ENCODE measurements around the gene CFAP298. TPM values are rescaled to one million over a fixed set of nuclear protein-coding genes. Genes with fewer than 3 reads are reported as not detected.

CFAP298 gene
- total and polyA plus RNA-seq, 7 experiments from 2014 or later, result 16.8 to 64.3 (median 31.4) TPM

DNA sequence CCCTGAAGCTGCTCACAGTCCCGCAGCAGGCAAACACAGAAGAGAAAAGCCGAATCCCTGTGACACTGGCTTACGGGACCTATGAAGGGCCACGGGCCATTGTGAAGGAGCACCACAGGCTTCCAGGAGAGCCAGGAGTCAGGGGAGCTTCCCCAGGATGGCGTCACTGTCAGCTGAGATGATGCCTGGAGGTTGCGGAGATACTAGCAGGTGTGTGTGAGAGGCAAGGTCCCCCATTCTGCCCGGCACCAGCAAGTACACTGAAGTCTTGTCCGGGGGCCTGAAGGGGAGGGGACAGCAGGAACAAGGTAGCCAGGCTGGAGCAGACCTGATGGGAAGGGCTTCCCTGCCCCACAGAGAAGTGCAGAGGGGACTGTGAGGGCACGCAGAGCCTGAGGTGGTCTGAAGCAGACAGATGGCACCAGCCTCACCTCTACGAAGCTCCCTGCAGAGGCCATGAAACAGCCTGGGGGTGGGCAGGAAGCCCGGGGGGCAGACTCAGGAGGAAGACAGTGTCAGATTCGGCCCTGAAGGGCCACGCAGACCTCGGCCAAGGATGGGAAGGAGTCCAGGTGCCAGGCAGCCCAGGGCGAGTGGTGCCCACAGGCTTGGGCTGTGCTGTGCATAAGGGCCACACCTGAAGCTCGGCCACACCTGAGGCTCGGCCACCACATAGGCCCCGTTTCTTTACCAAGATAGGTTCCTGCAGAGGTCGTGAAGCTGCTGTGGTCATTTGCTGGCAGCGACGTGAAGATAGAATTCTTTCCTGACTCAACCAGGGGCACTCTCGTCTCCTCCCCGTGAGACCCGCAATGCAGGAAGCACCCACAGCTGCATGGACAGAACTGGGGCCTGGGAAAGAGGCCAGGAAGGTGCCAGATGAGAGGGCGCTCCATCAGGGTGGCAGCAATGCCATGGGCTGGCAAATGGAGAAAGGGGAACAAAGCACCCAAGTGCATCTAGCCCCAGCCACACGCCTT, 36.9 kb downstream of the CFAP298 start:
- no peak overlapping the region for H3K4me3 Mint-ChIP-seq
- H3K36me3 Mint-ChIP-seq, result no peaks in the 10 kb centered on the region
- POLR2A ChIA-PET, result no interaction called here
- DNase-seq (no peak), ATAC-seq (no peak)
- H3K4me1 Mint-ChIP-seq, result peaks cover 0 to 4% (median 2%) of the 10 kb centered on the region in 7 donors
- H3K4me1 ChIP-seq (ENCODE audit: control insufficient read depth in 2 of 2, insufficient read depth in 2 of 2, low read length in 2 of 2), result peaks cover 0 to 2% of the 10 kb centered on the region in 2 donors
- H3K9me3 ChIP-seq (ENCODE audit: control insufficient read depth in 2 of 3, low read length in 3 of 3), result no peaks in the 10 kb centered on the region
- H3K27ac ChIP-seq (ENCODE audit: low read depth, low read length), result no peak overlapping the region
- H3K9me3 Mint-ChIP-seq, result no peaks in the 10 kb centered on the region
- H3K27me3 Mint-ChIP-seq, result no peaks in the 10 kb centered on the region
- no peaks in the 10 kb centered on the region for H3K27me3 ChIP-seq (ENCODE audit: control insufficient read depth in 2 of 2, insufficient read depth in 2 of 2, low read length in 2 of 2)
- intact Hi-C loops (cut with micrococcal nuclease), result loop anchor here in 1 of 2 donors (10.0 kb wide), 1 partner anchor 790 kb away; no protein-coding TSS in a partner anchor
- H3K4me3 ChIP-seq (ENCODE audit: low read length), result no peak overlapping the region
- H3K36me3 ChIP-seq (ENCODE audit: control insufficient read depth in 2 of 3, insufficient read depth in 3 of 3, low read length in 3 of 3), result no peaks in the 10 kb centered on the region
- CTCF ChIA-PET, result interaction anchor here (0.6 to 1.3 kb wide), 2 partner anchors 26 to 140 kb away, joined by 5 to 9 read pairs; no protein-coding TSS in a partner anchor
- no peak overlapping the region for H3K27ac Mint-ChIP-seq

GRCh38 chr21:32572574-32573420, 39.4 kb downstream of the CFAP298 start:
- Histone ChIP-seq H3K27ac (ENCODE audit: low read depth, low read length) (no peak overlapping the region), H3K9me3 (ENCODE audit: control insufficient read depth in 2 of 3, low read length in 3 of 3) (no peaks in the 10 kb centered on the region), H3K27me3 (ENCODE audit: control insufficient read depth in 2 of 2, insufficient read depth in 2 of 2, low read length in 2 of 2) (no peaks in the 10 kb centered on the region), H3K4me3 (ENCODE audit: low read length) (no peak overlapping the region), H3K4me1 (ENCODE audit: control insufficient read depth in 2 of 2, insufficient read depth in 2 of 2, low read length in 2 of 2) (peaks cover 5 to 7% of the 10 kb centered on the region in 2 donors), H3K36me3 (ENCODE audit: control insufficient read depth in 2 of 3, insufficient read depth in 3 of 3, low read length in 3 of 3) (no peaks in the 10 kb centered on the region)
- Mint-ChIP-seq H3K36me3 (no peaks in the 10 kb centered on the region), H3K27me3 (no peaks in the 10 kb centered on the region), H3K4me3 (no peak overlapping the region), H3K27ac (no peak overlapping the region), H3K4me1 (peaks cover 6 to 20% (median 17%) of the 10 kb centered on the region in 7 donors), H3K9me3 (no peaks in the 10 kb centered on the region)
- ATAC-seq, result no peak
- no peak for DNase-seq
- CTCF ChIA-PET, result no interaction called here
- intact Hi-C loops (cut with micrococcal nuclease), result loop anchor here in 1 of 2 donors (10.0 kb wide), 1 partner anchor 788 kb away; no protein-coding TSS in a partner anchor
- POLR2A ChIA-PET, result no interaction called here

- peaks cover 0 to 6% (median 2%) of the 10 kb centered on the region in 5 donors for H3K36me3 Mint-ChIP-seq
- peaks cover 6 to 20% (median 17%) of the 10 kb centered on the region in 7 donors for H3K4me1 Mint-ChIP-seq
- H3K27me3 ChIP-seq (ENCODE audit: control insufficient read depth in 2 of 2, insufficient read depth in 2 of 2, low read length in 2 of 2), result no peaks in the 10 kb centered on the region
- ATAC-seq, result no peak
- H3K27ac Mint-ChIP-seq, result peak overlapping the region; percentile 38 to 90 (median 75)
- H3K4me3 ChIP-seq (ENCODE audit: low read length), result no peak overlapping the region
- H3K27me3 Mint-ChIP-seq, result peaks cover 0 to 2% (median 0%) of the 10 kb centered on the region in 5 donors
- peak overlapping the region; percentile 31 to 95 (median 90) for H3K4me3 Mint-ChIP-seq
- DNase-seq, result no peak
- H3K27ac ChIP-seq (ENCODE audit: low read depth, low read length), result peak overlapping the region; percentile 65
- intact Hi-C loops (cut with micrococcal nuclease), result loop anchor here in 1 of 2 donors (10.0 kb wide), 1 partner anchor 786 kb away; no protein-coding TSS in a partner anchor
- peaks cover 5 to 7% of the 10 kb centered on the region in 2 donors for H3K4me1 ChIP-seq (ENCODE audit: control insufficient read depth in 2 of 2, insufficient read depth in 2 of 2, low read length in 2 of 2)
- H3K9me3 ChIP-seq (ENCODE audit: control insufficient read depth in 2 of 3, low read length in 3 of 3), result no peaks in the 10 kb centered on the region
- ChIA-PET POLR2A (interaction anchor here (0.6 to 1.9 kb wide), 4 partner anchors 42 to 363 kb away, joined by 3 to 5 read pairs (median 4); partner anchors contain the start of gene CFAP298), CTCF (interaction anchor here (0.6 to 4.4 kb wide), 4 partner anchors 21 to 793 kb away, joined by 3 to 17 read pairs (median 4); no protein-coding TSS in a partner anchor)
- H3K9me3 Mint-ChIP-seq, result peaks cover 0 to 2% (median 0%) of the 10 kb centered on the region in 11 donors
- H3K36me3 ChIP-seq (ENCODE audit: control insufficient read depth in 2 of 3, insufficient read depth in 3 of 3, low read length in 3 of 3), result no peaks in the 10 kb centered on the region
Observed at GRCh38 chr21:32570456-32570855, 41.7 kb downstream of the CFAP298 start.

DNA sequence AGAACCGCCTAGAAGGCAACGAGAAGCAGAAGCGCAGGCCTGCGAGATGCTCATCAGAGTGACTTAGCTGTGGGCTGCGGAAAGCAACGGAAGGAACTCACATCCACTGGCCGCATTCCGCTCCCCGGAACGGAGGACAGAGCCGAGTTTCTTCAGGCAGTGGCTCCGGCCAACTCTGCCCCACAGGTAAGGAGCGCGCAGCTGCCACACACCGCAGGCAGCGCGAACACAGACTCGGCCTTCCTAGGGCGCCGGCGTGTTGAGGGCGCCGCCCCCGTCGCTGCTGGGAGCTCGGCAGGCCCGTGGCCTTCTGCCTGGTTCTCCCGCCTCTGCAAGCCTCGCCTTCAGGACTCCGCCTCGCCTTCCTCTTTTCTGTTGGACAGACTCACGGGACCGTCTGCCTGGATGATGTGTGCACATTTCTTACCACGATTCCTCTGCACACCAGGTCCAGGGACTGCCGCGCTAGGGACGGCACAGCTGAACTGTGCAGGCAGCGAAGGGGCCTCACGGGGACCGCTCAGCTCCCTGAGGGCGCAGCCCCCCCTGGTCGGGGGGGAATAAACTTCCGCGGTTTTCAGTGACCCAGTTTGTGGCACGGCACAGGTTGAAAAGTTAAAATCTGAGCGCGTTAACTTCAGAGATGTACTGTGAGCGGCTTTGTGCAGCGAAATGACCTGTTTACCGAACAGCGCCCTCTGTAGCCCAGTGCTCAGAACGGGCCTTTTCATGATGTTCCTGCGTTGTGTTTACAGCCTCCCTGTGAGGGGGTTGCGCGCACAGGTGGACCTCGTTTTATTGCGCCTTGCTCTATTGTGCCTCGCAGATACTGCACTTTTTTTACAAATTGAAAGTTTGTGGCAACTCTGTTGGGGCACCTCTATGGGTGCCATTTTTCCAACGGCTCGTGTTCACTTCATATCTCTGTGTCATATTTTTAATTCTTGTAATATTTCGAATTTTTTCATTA, 42.6 kb downstream of the CFAP298 start:
- Mint-ChIP-seq H3K4me1 (peaks cover 6 to 20% (median 17%) of the 10 kb centered on the region in 7 donors), H3K9me3 (peaks cover 0 to 10% (median 7%) of the 10 kb centered on the region in 11 donors), H3K27me3 (peaks cover 0 to 8% (median 0%) of the 10 kb centered on the region in 5 donors), H3K27ac (peak overlapping the region; percentile 46 to 90 (median 75)), H3K4me3 (peak overlapping the region; percentile 82 to 95 (median 90)), H3K36me3 (peaks cover 0 to 15% (median 11%) of the 10 kb centered on the region in 5 donors)
- Histone ChIP-seq H3K36me3 (ENCODE audit: control insufficient read depth in 2 of 3, insufficient read depth in 3 of 3, low read length in 3 of 3) (no peaks in the 10 kb centered on the region), H3K4me3 (ENCODE audit: low read length) (peak overlapping the region; percentile 85), H3K27ac (ENCODE audit: low read depth, low read length) (peak overlapping the region; percentile 65), H3K9me3 (ENCODE audit: control insufficient read depth in 2 of 3, low read length in 3 of 3) (no peaks in the 10 kb centered on the region), H3K4me1 (ENCODE audit: control insufficient read depth in 2 of 2, insufficient read depth in 2 of 2, low read length in 2 of 2) (peaks cover 5 to 7% of the 10 kb centered on the region in 2 donors), H3K27me3 (ENCODE audit: control insufficient read depth in 2 of 2, insufficient read depth in 2 of 2, low read length in 2 of 2) (no peaks in the 10 kb centered on the region)
- CTCF ChIA-PET, result interaction anchor here (0.5 to 4.4 kb wide), 8 partner anchors 8 to 794 kb away, joined by 3 to 17 read pairs (median 4); no protein-coding TSS in a partner anchor
- DNase-seq, result peak; percentile 56 to 80 (median 75)
- intact Hi-C loops (cut with micrococcal nuclease), result loop anchor here (1.0 to 10.0 kb wide), 9 partner anchors 32 to 785 kb away; partner anchors contain the start of genes CFAP298 (in 1 of the 2), EVA1C (in 1 of the 2), MIS18A (in 1 of the 2) and URB1 (in 1 of the 2)
- POLR2A ChIA-PET, result interaction anchor here (1.0 to 1.9 kb wide), 4 partner anchors 43 to 174 kb away, joined by 3 to 5 read pairs (median 4); partner anchors contain the start of genes CFAP298 and EVA1C
- ATAC-seq, result peak; percentile 96

DNA sequence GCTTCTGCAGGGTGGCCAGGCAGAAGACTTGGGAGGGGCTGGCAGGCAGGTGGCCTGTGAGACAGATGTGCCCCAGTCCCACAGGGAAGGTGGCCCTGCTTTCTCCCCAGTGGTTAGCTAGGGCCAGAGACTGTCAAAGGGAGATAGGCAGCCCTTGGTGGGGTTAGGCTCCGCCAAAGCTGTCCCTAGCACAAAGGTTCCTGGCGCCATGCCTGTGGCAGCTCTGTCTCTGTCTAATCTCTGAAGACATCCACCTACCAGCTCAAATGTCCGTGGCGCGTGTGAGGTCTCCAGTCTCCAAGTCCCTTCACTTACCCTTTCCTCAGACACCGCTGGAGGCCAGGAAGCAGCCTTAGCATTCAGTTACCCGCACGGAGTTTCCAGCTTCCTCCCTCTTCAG, 44.6 kb downstream of the CFAP298 start:
- peaks cover 6 to 20% (median 17%) of the 10 kb centered on the region in 7 donors for H3K4me1 Mint-ChIP-seq
- H3K36me3 Mint-ChIP-seq, result peaks cover 0 to 15% (median 12%) of the 10 kb centered on the region in 5 donors
- Histone ChIP-seq H3K9me3 (ENCODE audit: control insufficient read depth in 2 of 3, low read length in 3 of 3) (no peaks in the 10 kb centered on the region), H3K36me3 (ENCODE audit: control insufficient read depth in 2 of 3, insufficient read depth in 3 of 3, low read length in 3 of 3) (no peaks in the 10 kb centered on the region), H3K27me3 (ENCODE audit: control insufficient read depth in 2 of 2, insufficient read depth in 2 of 2, low read length in 2 of 2) (no peaks in the 10 kb centered on the region), H3K4me3 (ENCODE audit: low read length) (no peak overlapping the region), H3K4me1 (ENCODE audit: control insufficient read depth in 2 of 2, insufficient read depth in 2 of 2, low read length in 2 of 2) (peaks cover 5 to 7% of the 10 kb centered on the region in 2 donors), H3K27ac (ENCODE audit: low read depth, low read length) (no peak overlapping the region)
- H3K27me3 Mint-ChIP-seq, result peaks cover 0 to 9% (median 0%) of the 10 kb centered on the region in 5 donors
- ChIA-PET POLR2A (interaction anchor here (1.0 kb wide), 1 partner anchor 33 kb away, joined by 3 read pairs; no protein-coding TSS in a partner anchor), CTCF (interaction anchor here (0.5 to 4.4 kb wide), 3 partner anchors 31 to 220 kb away, joined by 3 to 17 read pairs (median 4); no protein-coding TSS in a partner anchor)
- no peak overlapping the region for H3K27ac Mint-ChIP-seq
- intact Hi-C loops (cut with micrococcal nuclease), result loop anchor here in 1 of 2 donors (2.0 kb wide), 4 partner anchors 45 to 289 kb away; partner anchors contain the start of genes CFAP298, MIS18A and URB1
- H3K9me3 Mint-ChIP-seq, result peaks cover 0 to 12% (median 7%) of the 10 kb centered on the region in 11 donors
- DNase-seq (no peak), ATAC-seq (no peak)
- H3K4me3 Mint-ChIP-seq, result no peak overlapping the region
